Transverse colon (tissue), 4 donors: ENCODE measurements around the gene CTSD.

ENCODE experiments used
- CTCF ChIP-seq, 5 experiments: fragments of 200-600 bp in 3 of 5; fragments of 450-650 bp in 2 of 5; sonication (generic) in 3 of 5; IDR thresholded peaks; 1 replicate in 2 of 5; 2 replicates in 3 of 5; pipeline ENCODE4 v1.5.1; 2016 to 2017; ENCODE audit warnings: antibody characterized with exemption in 5 of 5, inconsistent platforms in 3 of 5, mild to moderate bottlenecking in 2 of 5, moderate library complexity in 1 of 5
- EP300 ChIP-seq: sonication (generic); formaldehyde crosslinking; IDR thresholded peaks from one replicate; pipeline ENCODE4 v1.6.1; 2017; ENCODE audit warnings: antibody characterized with exemption, low read depth
- POLR2AphosphoS5 ChIP-seq, 3 donors: sonication (generic); formaldehyde crosslinking; IDR thresholded peaks; one replicate each; pipeline ENCODE4 v1.6.1; 2016; ENCODE audit warnings: antibody characterized with exemption in 3 of 3

GRCh38 chr11:1776944-1777715 is 13.4 kb upstream of the CTSD start:
- no peak for TF ChIP-seq POLR2AphosphoS5 (IDR thresholded peaks at IDR 0.05)
- TF ChIP-seq CTCF (IDR thresholded peaks at IDR 0.05), result no peak
- TF ChIP-seq EP300, result no peak
